HepG2 (cell line): ENCODE measurements around the gene TSHB. TPM values are rescaled to one million over a fixed set of nuclear protein-coding genes. Genes with fewer than 3 reads are reported as not detected.
A peak's percentile ranks its signal among the peaks of the same experiment; 100 is the strongest.

Source experiments
- ATAC-seq: fragments of 200-7000 bp; cut with Tn5 transposase; 3 replicates; pipeline ENCODE4 v1.9.1; 2020; ENCODE audit warnings: mild to moderate bottlenecking, moderate library complexity
- BruUV-seq: library from RNA; stranded (reverse); fragments of 400-500 nt; replicated peaks from 2 replicates; lab custom pipeline; 2021; lab: Mats Ljungman, UMichigan
- CTCF ChIA-PET: fragments of 300-600 bp; formaldehyde crosslinking; extraction: SDS; loops from one replicate; lab custom pipeline; 2021; ENCODE audit warnings: low total read pairs, inconsistent platforms, low intra/inter-chr PET ratio; lab: Yijun Ruan, JAX
- POLR2A ChIA-PET: fragments of 350-600 bp; sonication (Branson Sonifier 250); formaldehyde crosslinking; loops from one replicate; lab custom pipeline; 2020; ENCODE audit warnings: antibody characterized with exemption, inconsistent platforms; lab: Yijun Ruan, JAX
- DNase-seq: peaks from one replicate; pipeline ENCODE4 v3.0.0-alpha.2; 2015; ENCODE audit warnings: low spot score
- FAIRE-seq: peaks from 3 replicates; lab custom pipeline; 2011; peaks lifted over from hg19 to GRCh38; lab: Jason Lieb, UNC
- H2AFZ ChIP-seq: one replicate; pipeline ENCODE4 v1.6.1; 2011; ENCODE audit warnings: low read length, inconsistent platforms
- H3K27ac ChIP-seq: fragments of 300-600 bp; 3 replicates; pipeline ENCODE4 v1.8.0; 2011; ENCODE audit warnings: mixed run types, mild to moderate bottlenecking, mixed read lengths, low read length, inconsistent platforms; ENCODE audit not compliant: insufficient read depth; ENCODE audit errors: extremely low read length
- H3K27me3 ChIP-seq, 2 experiments: fragments of 200-600 bp in 1 of 2; 2 replicates in 1 of 2; 3 replicates in 1 of 2; pipeline versions ENCODE4 v1.6.0 to v1.8.0; 2011; ENCODE audit warnings: low read length in 2 of 2, mild to moderate bottlenecking in 2 of 2, moderate library complexity in 2 of 2, inconsistent platforms in 1 of 2; ENCODE audit not compliant: insufficient read depth in 2 of 2, control insufficient read depth in 1 of 2
- H3K36me3 ChIP-seq, 2 experiments: fragments of 200-600 bp in 1 of 2; replicated peaks in 1 of 2; 2 replicates in 1 of 2; 3 replicates in 1 of 2; pipeline versions ENCODE4 v1.5.1 to v1.8.0; 2011; ENCODE audit warnings: low read length in 2 of 2, inconsistent platforms in 1 of 2; ENCODE audit not compliant: insufficient read depth in 2 of 2, control insufficient read depth in 1 of 2
- H3K4me1 ChIP-seq: 2 replicates; pipeline ENCODE4 v1.5.1; 2012; ENCODE audit warnings: low read length, inconsistent platforms; ENCODE audit not compliant: insufficient read depth
- H3K4me2 ChIP-seq: 2 replicates; pipeline ENCODE4 v1.6.0; 2011; ENCODE audit warnings: low read depth, low read length, inconsistent platforms
- H3K4me3 ChIP-seq, 3 experiments: fragments of 200-600 bp in 1 of 3; sonication (generic), shearing (Covaris generic) in 1 of 3; replicated peaks in 1 of 3; 2 replicates each; pipeline ENCODE4 v1.5.1; 2011 to 2016; ENCODE audit warnings: low read length in 3 of 3, inconsistent platforms in 2 of 3, low read depth in 2 of 3, mild to moderate bottlenecking in 2 of 3, control low read depth in 1 of 3, mixed read lengths in 1 of 3; ENCODE audit not compliant: insufficient read depth in 1 of 3
- H3K79me2 ChIP-seq: one replicate; pipeline ENCODE4 v1.6.1; 2011; ENCODE audit warnings: low read length, inconsistent platforms; ENCODE audit not compliant: insufficient read depth
- H3K9ac ChIP-seq: 2 replicates; pipeline ENCODE4 v1.6.0; 2011; ENCODE audit warnings: mild to moderate bottlenecking, low read depth, low read length, inconsistent platforms; ENCODE audit not compliant: insufficient read depth
- H3K9me3 ChIP-seq: 2 replicates; pipeline ENCODE4 v1.5.1; 2012; ENCODE audit warnings: mild to moderate bottlenecking, low read length
- H4K20me1 ChIP-seq: 2 replicates; pipeline ENCODE4 v1.6.0; 2011; ENCODE audit warnings: inconsistent platforms, mild to moderate bottlenecking, low read length, moderate library complexity; ENCODE audit not compliant: insufficient read depth
- NFKBIZ ChIP-seq: IDR thresholded peaks from 2 replicates; pipeline ENCODE4 v1.6.1; 2018; ENCODE audit warnings: missing genetic modification reagents, missing compliant biosample characterization
- RORA ChIP-seq: sonication (generic); formaldehyde crosslinking; IDR thresholded peaks from 2 replicates; pipeline ENCODE4 v1.5.0; 2020; ENCODE audit warnings: mild to moderate bottlenecking, missing genetic modification reagents, moderate library complexity
- ZNF160 ChIP-seq: sonication (generic); formaldehyde crosslinking; IDR thresholded peaks from 2 replicates; pipeline ENCODE4 v1.8.0; 2022; ENCODE audit warnings: mild to moderate bottlenecking, inconsistent platforms, missing genetic modification reagents
- ZNF33A ChIP-seq: sonication (generic); formaldehyde crosslinking; IDR thresholded peaks from 2 replicates; pipeline ENCODE4 v1.5.1; 2020; ENCODE audit warnings: missing genetic modification reagents, mild to moderate bottlenecking, moderate library complexity, borderline replicate concordance
- ZNF468 ChIP-seq: sonication (generic); formaldehyde crosslinking; IDR thresholded peaks from 2 replicates; pipeline ENCODE4 v1.8.0; 2022; ENCODE audit warnings: mild to moderate bottlenecking, moderate library complexity, missing genetic modification reagents
- WGBS: methylation state at CpG from one replicate; pipeline ENCODE4 v1.1.6; 2017; ENCODE audit warnings: low lambda C conversion rate; 5-methylcytosine and 5-hydroxymethylcytosine counted together
- in situ Hi-C: cut with HindIII; loops from 2 replicates; pipeline ENCODE4 v1.10.0; 2017; ENCODE audit warnings: low pct_unique_long_range_greater_than_20kb; ENCODE audit not compliant: extremely low pct_ligation_motif_present
- intact Hi-C: fragments of 100-400 bp; cut with micrococcal nuclease; formaldehyde crosslinking; loops from one replicate; pipeline ENCODE4 v1.10.0; 2022; ENCODE audit not compliant: unreplicated experiment
- polyA plus RNA-seq, 8 experiments: library from polyadenylated mRNA; depleted of rRNA in 3 of 8; stranded (reverse) in 7 of 8; unstranded in 1 of 8; fragments of >200 nt; fragmentation: Illumina TruSeq in 4 of 8; extraction: Trizol in 4 of 8; gene quantifications; 2 replicates each; pipeline versions ENCODE4 v1.2.1 to v1.2.3, GENCODE V29; 2011 to 2016; ENCODE audit warnings: low read depth in 4 of 8, missing spikeins in 1 of 8, mixed read lengths in 1 of 8; ENCODE audit not compliant: insufficient read depth in 1 of 8
- total RNA-seq, 5 experiments: library from RNA; depleted of rRNA; stranded (reverse); fragments of >200 nt; fragmentation: Illumina TruSeq; extraction: Trizol; gene quantifications; 2 replicates each; pipeline ENCODE4 v1.2.3, GENCODE V29; 2016; ENCODE audit warnings: low read depth in 1 of 5
- TF ChIP-seq, protein P1 (sequence below): sonication (generic); formaldehyde crosslinking; IDR thresholded peaks from 2 replicates; pipeline ENCODE4 v1.5.0; 2020; ENCODE audit warnings: missing genetic modification reagents

The TSHB gene
- total and polyA plus RNA-seq, 2 of the 13 experiments (the other 11 are each of a cell fraction or from before 2014, with no cell fraction given): not detected

DNA sequence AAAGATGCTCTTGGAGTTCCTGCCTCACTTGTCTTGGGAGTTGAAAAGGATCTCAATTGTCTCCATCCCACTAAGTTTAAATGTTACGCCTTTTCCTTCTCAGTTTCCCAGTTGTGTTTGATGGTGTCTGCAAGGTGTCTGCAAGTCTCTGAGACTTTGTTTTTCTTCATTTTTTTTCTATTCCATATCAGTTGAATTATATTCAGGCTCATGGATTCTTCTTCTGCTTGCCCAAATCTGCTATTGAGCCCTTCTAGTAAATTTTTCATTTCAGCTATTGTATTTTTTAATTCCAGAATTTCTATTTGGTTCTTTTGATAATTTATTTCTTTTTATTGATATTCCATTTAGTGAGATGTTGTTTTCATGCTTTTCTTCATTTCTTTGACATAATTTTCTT lies 47.4 kb upstream of the TSHB start:
- ChIA-PET POLR2A (no interaction called here), CTCF (no interaction called here)
- H3K79me2 ChIP-seq: no peaks in the 10 kb centered on the region
- no peaks in the 10 kb centered on the region; a peak in 1 of 5 replicates for H3K27me3 ChIP-seq
- no peak overlapping the region for H2AFZ ChIP-seq
- no peaks in the 10 kb centered on the region for H3K4me1 ChIP-seq
- H3K9me3 ChIP-seq: peaks cover 11% of the 10 kb centered on the region; the same call in 1 of the 2 replicates
- H3K4me3 ChIP-seq: no peak overlapping the region
- H4K20me1 ChIP-seq: no peaks in the 10 kb centered on the region
- H3K9ac ChIP-seq: no peak overlapping the region
- H3K27ac ChIP-seq: no peak overlapping the region
- H3K36me3 ChIP-seq: no peaks in the 10 kb centered on the region
- 48% methylated on average over 1 of the region's 1 CpG for WGBS
- no TSS peak for BruUV-seq
- DNase-seq (no peak), ATAC-seq (no peak), FAIRE-seq (no peak)
- in situ Hi-C loops (no loop called here), intact Hi-C loops (no loop called here)
- peak; percentile 77; the same call in 1 of the 2 replicates for TF ChIP-seq ZNF160 (CRISPR knock-in tag)
- TF ChIP-seq, protein P1, sequence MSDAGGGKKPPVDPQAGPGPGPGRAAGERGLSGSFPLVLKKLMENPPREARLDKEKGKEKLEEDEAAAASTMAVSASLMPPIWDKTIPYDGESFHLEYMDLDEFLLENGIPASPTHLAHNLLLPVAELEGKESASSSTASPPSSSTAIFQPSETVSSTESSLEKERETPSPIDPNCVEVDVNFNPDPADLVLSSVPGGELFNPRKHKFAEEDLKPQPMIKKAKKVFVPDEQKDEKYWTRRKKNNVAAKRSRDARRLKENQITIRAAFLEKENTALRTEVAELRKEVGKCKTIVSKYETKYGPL: no peak
- no peak overlapping the region for H3K4me2 ChIP-seq

DNA sequence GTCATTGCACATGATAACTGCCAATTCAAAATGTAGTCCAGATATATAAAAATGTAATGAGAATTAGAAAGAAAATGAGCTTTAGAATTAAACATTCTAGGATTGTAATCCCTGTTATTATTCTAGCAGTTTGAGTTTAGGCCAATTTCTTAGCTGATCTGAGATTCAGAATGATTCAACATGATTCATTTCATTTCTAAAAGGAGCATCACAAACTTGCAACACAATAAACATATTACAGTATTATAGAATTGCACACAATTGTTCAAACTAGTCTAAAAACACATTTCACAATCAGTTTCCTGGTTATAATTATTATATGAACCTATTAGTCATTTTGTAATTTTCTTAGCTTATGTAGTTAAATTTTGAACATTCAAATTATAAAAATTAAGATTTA lies 43.3 kb upstream of the TSHB start:
- BruUV-seq: no TSS peak
- in situ Hi-C loops (no loop called here), intact Hi-C loops (no loop called here)
- no peaks in the 10 kb centered on the region; a peak in 1 of 5 replicates for H3K27me3 ChIP-seq
- no peak for DNase-seq
- H2AFZ ChIP-seq: no peak overlapping the region
- peaks cover 30% of the 10 kb centered on the region for H3K9me3 ChIP-seq
- H3K9ac ChIP-seq: no peak overlapping the region
- ChIA-PET POLR2A (no interaction called here), CTCF (no interaction called here)
- no peaks in the 10 kb centered on the region for H3K79me2 ChIP-seq
- no peak for FAIRE-seq
- no peak overlapping the region for H3K4me3 ChIP-seq
- no peaks in the 10 kb centered on the region for H3K4me1 ChIP-seq
- ATAC-seq: no peak
- H3K36me3 ChIP-seq: no peaks in the 10 kb centered on the region
- TF ChIP-seq ZNF468 (no peak), NFKBIZ (CRISPR knock-in tag) (no peak), RORA (no peak), ZNF33A (CRISPR knock-in tag) (no peak)
- no peak overlapping the region for H3K4me2 ChIP-seq
- H3K27ac ChIP-seq: no peak overlapping the region
- H4K20me1 ChIP-seq: no peaks in the 10 kb centered on the region
